Measurements from ENCODE around the gene EN1.

- no peak for TF ChIP-seq POLR2A (IDR thresholded peaks at IDR 0.05)
- no peak for TF ChIP-seq CTCF (IDR thresholded peaks at IDR 0.05)
Measured at GRCh38 chr2:118857677-118858484, 10.4 kb upstream of the EN1 start.
